ENCODE measurements around the gene FRMD1.

FRMD1 gene

GRCh38 chr6:168111911-168112310 is 32.9 kb upstream of the FRMD1 start:
- DNase-seq (ENCODE audit: low read depth), result no peak

GRCh38 chr6:168110437-168110836 is 31.4 kb upstream of the FRMD1 start:
- DNase-seq (ENCODE audit: low read depth), result no peak

- DNase-seq (ENCODE audit: low read depth), result no peak
Observed at GRCh38 chr6:168109171-168109570, 30.2 kb upstream of the FRMD1 start.

- DNase-seq (ENCODE audit: low read depth), result no peak
Observed at GRCh38 chr6:168107191-168107983, 28.4 kb upstream of the FRMD1 start.

GRCh38 chr6:168106633-168107005 is 27.6 kb upstream of the FRMD1 start:
- DNase-seq (ENCODE audit: low read depth), result no peak

- DNase-seq (ENCODE audit: low read depth), result no peak
Observed at GRCh38 chr6:168105813-168106632, 27.0 kb upstream of the FRMD1 start.

GRCh38 chr6:168104636-168105035 is 25.6 kb upstream of the FRMD1 start:
- DNase-seq (ENCODE audit: low read depth), result no peak

GRCh38 chr6:168103050-168103830 is 24.2 kb upstream of the FRMD1 start:
- no peak for DNase-seq (ENCODE audit: low read depth)

- DNase-seq (ENCODE audit: low read depth), result no peak
Observed at GRCh38 chr6:168102315-168102985, 23.4 kb upstream of the FRMD1 start.

GRCh38 chr6:168101590-168102314 is 22.7 kb upstream of the FRMD1 start:
- no peak for DNase-seq (ENCODE audit: low read depth)

- DNase-seq (ENCODE audit: low read depth), result no peak
Observed at GRCh38 chr6:168100803-168101589, 22.0 kb upstream of the FRMD1 start.

GRCh38 chr6:168100011-168100802 is 21.2 kb upstream of the FRMD1 start:
- DNase-seq (ENCODE audit: low read depth), result no peak

- no peak for DNase-seq (ENCODE audit: low read depth)
Observed at GRCh38 chr6:168099201-168100010, 20.4 kb upstream of the FRMD1 start.

GRCh38 chr6:168098431-168098861 is 19.4 kb upstream of the FRMD1 start:
- no peak for DNase-seq (ENCODE audit: low read depth)

- no peak for DNase-seq (ENCODE audit: low read depth)
Observed at GRCh38 chr6:168097621-168098430, 18.8 kb upstream of the FRMD1 start.

- no peak for DNase-seq (ENCODE audit: low read depth)
Observed at GRCh38 chr6:168097221-168097620, 18.2 kb upstream of the FRMD1 start.

GRCh38 chr6:168096271-168096764 is 17.3 kb upstream of the FRMD1 start:
- DNase-seq (ENCODE audit: low read depth), result no peak

Measured in T follicular helper cell (primary cell).